ENCODE results near the gene YIPF7.

The YIPF7 gene

GRCh38 chr4:44651425-44651824, at the start of gene YIPF7:
Gene YIPF7, minus strand, starts transcription at chr4:44651625. Its CDS starts 1,525 bp downstream, at chr4:44650100.
- TF ChIP-seq POLR2AphosphoS5 (IDR thresholded peaks at IDR 0.05; ENCODE audit: borderline replicate concordance, low read depth, low read length) (no peak), EZH2 (IDR thresholded peaks at IDR 0.05) (no peak), FOXP2 (optimal IDR thresholded peaks at IDR 0.05; ENCODE audit: control extremely low read depth, extremely low read length, insufficient read depth) (no peak)
- no peak for DNase-seq (ENCODE audit: low read depth, low spot score)
- Histone ChIP-seq H3K4me3 (no peak within 1 kb of the TSS), H3K27ac (no peak within 1 kb of the TSS), H3K9ac (ENCODE audit: insufficient read length) (no peak within 1 kb of the TSS), H3K9me3 (ENCODE audit: low read depth, low read length) (no peaks in the 10 kb centered on the region), H3K36me3 (ENCODE audit: insufficient read depth, low read length) (no peaks in the 10 kb centered on the region)

DNA sequence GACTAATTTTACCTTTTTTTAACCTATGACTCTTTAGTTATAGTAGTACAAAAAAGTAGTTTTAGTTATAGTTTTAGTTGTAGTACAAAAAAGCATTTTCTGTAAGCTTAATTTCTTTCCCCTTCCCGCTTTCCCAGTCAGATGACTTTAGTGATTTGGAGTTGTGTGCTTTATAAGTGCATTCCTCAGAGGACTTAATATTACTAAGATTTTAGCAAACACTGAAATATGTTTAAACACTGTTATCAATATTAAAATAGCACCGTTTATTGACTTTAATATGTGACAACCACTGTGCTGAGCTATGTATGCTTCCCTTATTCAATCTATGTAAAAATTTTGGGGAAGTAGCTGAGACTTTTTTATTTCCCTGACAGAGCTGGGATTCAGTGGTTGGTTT, 49.6 kb upstream of the YIPF7 start:
- TF ChIP-seq POLR2AphosphoS5 (IDR thresholded peaks at IDR 0.05; ENCODE audit: borderline replicate concordance, low read depth, low read length): no peak
- TF ChIP-seq FOXP2 (optimal IDR thresholded peaks at IDR 0.05; ENCODE audit: control extremely low read depth, extremely low read length, insufficient read depth): no peak
- no peak for TF ChIP-seq EZH2 (IDR thresholded peaks at IDR 0.05)
- H3K4me3 ChIP-seq: no peak overlapping the region

GRCh38 chr4:44700427-44700826, 49.0 kb upstream of the YIPF7 start:
- Histone ChIP-seq H3K4me3 (no peak overlapping the region), H3K36me3 (ENCODE audit: insufficient read depth, low read length) (peaks cover 93% of the 10 kb centered on the region), H3K27ac (no peak overlapping the region), H3K9ac (ENCODE audit: insufficient read length) (no peak overlapping the region), H3K9me3 (ENCODE audit: low read depth, low read length) (no peaks in the 10 kb centered on the region)
- no peak for DNase-seq (ENCODE audit: low read depth, low spot score)
- TF ChIP-seq EZH2 (IDR thresholded peaks at IDR 0.05) (no peak), POLR2AphosphoS5 (IDR thresholded peaks at IDR 0.05; ENCODE audit: borderline replicate concordance, low read depth, low read length) (no peak), FOXP2 (optimal IDR thresholded peaks at IDR 0.05; ENCODE audit: control extremely low read depth, extremely low read length, insufficient read depth) (no peak)

More for the DNA sequence above, 49.6 kb upstream of the YIPF7 start:
- Histone ChIP-seq H3K36me3 (ENCODE audit: insufficient read depth, low read length) (peaks cover 89% of the 10 kb centered on the region), H3K9me3 (ENCODE audit: low read depth, low read length) (no peaks in the 10 kb centered on the region), H3K9ac (ENCODE audit: insufficient read length) (no peak overlapping the region), H3K27ac (no peak overlapping the region)
- no peak for DNase-seq (ENCODE audit: low read depth, low spot score)

GRCh38 chr4:44684648-44685047, 33.2 kb upstream of the YIPF7 start:
- Histone ChIP-seq H3K9me3 (ENCODE audit: low read depth, low read length) (no peaks in the 10 kb centered on the region), H3K36me3 (ENCODE audit: insufficient read depth, low read length) (peaks cover 86% of the 10 kb centered on the region), H3K27ac (no peak overlapping the region), H3K4me3 (no peak overlapping the region), H3K9ac (ENCODE audit: insufficient read length) (no peak overlapping the region)
- DNase-seq (ENCODE audit: low read depth, low spot score): no peak
- no peak for TF ChIP-seq POLR2AphosphoS5 (IDR thresholded peaks at IDR 0.05; ENCODE audit: borderline replicate concordance, low read depth, low read length)
- no peak for TF ChIP-seq FOXP2 (optimal IDR thresholded peaks at IDR 0.05; ENCODE audit: control extremely low read depth, extremely low read length, insufficient read depth)
- TF ChIP-seq EZH2 (IDR thresholded peaks at IDR 0.05): no peak

GRCh38 chr4:44679060-44679459, 27.6 kb upstream of the YIPF7 start:
- Histone ChIP-seq H3K36me3 (ENCODE audit: insufficient read depth, low read length) (peaks cover 33% of the 10 kb centered on the region), H3K9ac (ENCODE audit: insufficient read length) (peak overlapping the region; percentile 98), H3K4me3 (peak overlapping the region; percentile 93), H3K27ac (0 out of 2 replicates have a peak overlapping the region, but pooled peaks have one; percentile 82), H3K9me3 (ENCODE audit: low read depth, low read length) (no peaks in the 10 kb centered on the region)
- no peak for TF ChIP-seq EZH2 (IDR thresholded peaks at IDR 0.05)
- TF ChIP-seq POLR2AphosphoS5 (IDR thresholded peaks at IDR 0.05; ENCODE audit: borderline replicate concordance, low read depth, low read length): no peak
- TF ChIP-seq FOXP2 (optimal IDR thresholded peaks at IDR 0.05; ENCODE audit: control extremely low read depth, extremely low read length, insufficient read depth): no peak
- no peak for DNase-seq (ENCODE audit: low read depth, low spot score)

DNA sequence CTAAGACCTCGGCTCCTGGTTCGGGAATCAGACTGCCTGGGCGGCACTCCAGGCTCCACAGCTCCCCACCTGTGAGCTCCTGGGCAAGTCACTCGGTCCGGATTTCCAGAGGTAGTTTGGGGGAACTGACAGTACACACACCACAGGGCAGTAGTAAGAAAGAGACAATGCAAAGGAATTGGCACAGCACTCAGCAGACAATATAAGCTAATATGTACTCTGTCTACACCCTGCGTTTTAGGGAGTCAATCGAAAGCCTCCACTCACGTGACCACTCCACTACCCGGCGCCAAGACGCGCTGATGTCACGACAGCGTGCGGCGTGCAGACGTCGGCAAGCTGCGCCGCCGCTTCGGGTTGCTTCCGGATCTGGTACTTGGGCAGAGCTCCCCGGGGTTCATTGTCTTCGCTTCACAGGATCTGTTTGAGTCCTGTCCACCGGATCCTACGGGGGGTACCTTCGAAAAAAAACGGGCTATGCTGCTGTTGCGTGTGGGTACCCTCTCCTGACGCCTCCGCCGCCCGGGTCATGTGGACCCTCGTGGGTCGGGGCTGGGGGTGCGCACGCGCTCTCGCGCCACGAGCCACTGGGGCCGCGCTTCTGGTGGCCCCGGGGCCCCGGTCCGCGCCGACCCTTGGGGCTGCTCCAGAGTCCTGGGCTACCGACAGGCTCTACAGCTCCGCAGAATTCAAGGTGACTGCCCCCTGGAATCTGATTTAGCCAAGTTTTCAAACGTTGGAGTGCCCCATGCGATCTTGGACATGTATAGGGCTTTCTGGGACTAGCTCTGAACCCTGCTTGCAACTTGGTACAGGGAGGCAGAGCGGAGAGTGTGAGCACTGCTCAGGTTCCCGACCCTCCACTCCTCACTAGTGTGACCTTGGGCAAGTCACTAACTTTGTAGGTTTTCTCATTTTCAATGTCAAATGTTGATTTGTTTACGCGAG, 26.9 kb upstream of the YIPF7 start, which contains the start of gene GUF1:
TSS of gene GUF1 (plus strand) at position 327 of the 948 bp plus-strand sequence. CDS start at position 530, 203 bp downstream.
- peaks cover 26% of the 10 kb centered on the region for H3K36me3 ChIP-seq (ENCODE audit: insufficient read depth, low read length)
- no peaks in the 10 kb centered on the region for H3K9me3 ChIP-seq (ENCODE audit: low read depth, low read length)
- no peak for TF ChIP-seq EZH2 (IDR thresholded peaks at IDR 0.05)
- peak; percentile 97 for TF ChIP-seq POLR2AphosphoS5 (IDR thresholded peaks at IDR 0.05; ENCODE audit: borderline replicate concordance, low read depth, low read length)
- peak within 1 kb of the TSS; percentile 82 for H3K27ac ChIP-seq
- H3K4me3 ChIP-seq: peak within 1 kb of the TSS; percentile 93
- peak; percentile 56 for DNase-seq (ENCODE audit: low read depth, low spot score)
- peak within 1 kb of the TSS; percentile 98 for H3K9ac ChIP-seq (ENCODE audit: insufficient read length)

- DNase-seq (ENCODE audit: low read depth, low spot score): no peak
- H3K4me3 ChIP-seq: no peak overlapping the region
- H3K36me3 ChIP-seq (ENCODE audit: insufficient read depth, low read length): no peaks in the 10 kb centered on the region
- H3K27ac ChIP-seq: no peak overlapping the region
- H3K9me3 ChIP-seq (ENCODE audit: low read depth, low read length): no peaks in the 10 kb centered on the region
- TF ChIP-seq FOXP2 (optimal IDR thresholded peaks at IDR 0.05; ENCODE audit: control extremely low read depth, extremely low read length, insufficient read depth) (no peak), EZH2 (IDR thresholded peaks at IDR 0.05) (no peak)
- no peak overlapping the region for H3K9ac ChIP-seq (ENCODE audit: insufficient read length)
These were observed 23.9 kb upstream of the YIPF7 start for GRCh38 chr4:44675366-44675765.

GRCh38 chr4:44674471-44674870, 23.0 kb upstream of the YIPF7 start:
- Histone ChIP-seq H3K36me3 (ENCODE audit: insufficient read depth, low read length) (no peaks in the 10 kb centered on the region), H3K9ac (ENCODE audit: insufficient read length) (no peak overlapping the region), H3K4me3 (no peak overlapping the region), H3K9me3 (ENCODE audit: low read depth, low read length) (no peaks in the 10 kb centered on the region), H3K27ac (no peak overlapping the region)
- TF ChIP-seq EZH2 (IDR thresholded peaks at IDR 0.05): no peak
- no peak for TF ChIP-seq FOXP2 (optimal IDR thresholded peaks at IDR 0.05; ENCODE audit: control extremely low read depth, extremely low read length, insufficient read depth)
- TF ChIP-seq POLR2AphosphoS5 (IDR thresholded peaks at IDR 0.05; ENCODE audit: borderline replicate concordance, low read depth, low read length): no peak
- no peak for DNase-seq (ENCODE audit: low read depth, low spot score)
